Pancreas (tissue), 10 donors: ENCODE results near the gene SREBF1. TPM values are rescaled to one million over a fixed set of nuclear protein-coding genes. Genes with fewer than 3 reads are reported as not detected.

Experiments used
- ATAC-seq, 4 donors: fragments of 200-7000 bp; cut with Tn5 transposase; one replicate each; pipeline versions ENCODE4 v1.8.0 to v1.9.1; 2020; ENCODE audit warnings: mild to moderate bottlenecking in 4 of 4, moderate library complexity in 4 of 4
- DNase-seq, 6 donors: peaks; one replicate each; pipeline ENCODE4 v3.0.0-alpha.2; 2020
- FAIRE-seq: peaks from 2 replicates; lab custom pipeline; 2012; peaks lifted over from hg19 to GRCh38; lab: Jason Lieb, UNC
- H3K27ac ChIP-seq, 4 donors: fragments of 200-600 bp; sonication (generic); 1 replicate in 3 of 4; 2 replicates in 1 of 4; pipeline versions ENCODE4 v1.5.0 to v1.8.0; 2020
- H3K27me3 ChIP-seq, 4 donors: fragments of 200-600 bp; one replicate each; pipeline ENCODE4 v1.8.0; 2021
- H3K36me3 ChIP-seq, 3 donors: fragments of 200-600 bp; sonication (generic) in 1 of 3; one replicate each; pipeline versions ENCODE4 v1.5.0 to v1.8.0; 2020 to 2021
- H3K4me1 ChIP-seq, 3 donors: fragments of 200-600 bp; one replicate each; pipeline ENCODE4 v1.8.0; 2021
- H3K4me3 ChIP-seq, 4 donors: fragments of 200-600 bp; sonication (generic) in 2 of 4; one replicate each; pipeline versions ENCODE4 v1.5.0 to v1.8.0; 2020 to 2021
- H3K9me3 ChIP-seq, 4 donors: fragments of 200-600 bp; one replicate each; pipeline ENCODE4 v1.8.0; 2021
- WGBS, 2 donors: extraction: QIAGEN DNeasy Blood & Tissue Kit; methylation state at CpG; one replicate each; pipeline ENCODE4 v1.1.7; 2013; 5-methylcytosine and 5-hydroxymethylcytosine counted together
- intact Hi-C, 3 donors: fragments of 100-400 bp; cut with DNase I; formaldehyde crosslinking; loops; one replicate each; pipeline versions ENCODE4 v1.11.1 to v1.14.2; 2022
- polyA plus RNA-seq, 2 donors: library from polyadenylated mRNA; stranded (reverse); fragments of 200-250 nt; gene quantifications; one replicate each; pipeline ENCODE4 v1.2.3, GENCODE V29; 2013
- total RNA-seq, 6 donors: library from RNA; stranded (reverse); fragmentation: NEBNext Ultra II Directional in 4 of 6; extraction: Animal tissue kit (Norgen Biotek cat#: 25700) in 4 of 6; gene quantifications; one replicate each; pipeline versions ENCODE4 v1.2.1 to v1.2.4, GENCODE V29; 2021 to 2023
- TF ChIP-seq, protein P1 (sequence below), 4 donors: fragments of 200-600 bp; sonication (generic) in 3 of 4; IDR thresholded peaks; one replicate each; pipeline versions ENCODE4 v1.5.0 to v1.8.0; 2021; ENCODE audit warnings: antibody characterized with exemption in 4 of 4
- donor health status: healthy with polysubstance abuse.
- donor health status: DM: no; HTN: no; CAD: no; lungs with moderate emphysema.
- donor health status: DM: no; HTN: no; CAD: no.
- donor health status: control.
- donor health status: control.
- donor health status: Bipolar disorder and iron deficiency.
- donor health status: DM: yes; HTN: yes; CAD: no.
- donor health status: DM: no; HTN: no; CAD: no.
- donor health status: DM: no; HTN: no; CAD: no.
- donor health status: DM: yes; HTN: yes; CAD: no.

SREBF1 gene
- total and polyA plus RNA-seq, 8 donors, result 12.0 to 77.5 (median 32.3) TPM

DNA sequence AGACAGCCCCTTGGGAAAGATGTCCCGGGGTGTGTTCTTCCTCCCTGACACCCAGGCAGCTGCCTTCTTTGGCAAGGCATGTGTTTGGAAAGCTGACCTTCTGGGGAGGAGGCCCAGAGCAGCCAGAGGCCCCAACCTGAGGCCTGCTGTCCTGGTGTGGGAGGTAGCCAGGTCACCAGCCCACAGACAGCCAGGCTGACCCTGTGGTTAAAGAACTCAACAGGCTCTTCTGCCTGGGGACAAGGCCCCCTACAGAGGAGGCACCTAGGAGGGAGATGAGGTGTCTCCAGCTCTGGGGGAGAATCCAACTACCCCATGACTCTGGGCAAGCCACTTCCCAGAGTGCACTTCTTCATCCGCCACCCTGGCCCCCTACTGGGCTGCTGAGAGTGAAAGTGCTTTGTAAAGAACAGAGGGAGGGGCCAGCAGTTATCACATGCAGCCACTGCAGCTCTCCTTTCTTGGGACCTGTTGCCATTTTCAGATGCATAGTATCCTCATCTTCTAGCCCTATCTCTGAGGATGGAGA, 13.1 kb upstream of the SREBF1 start:
- intact Hi-C loops, result no loop called here
- Histone ChIP-seq H3K36me3 (peaks cover 0 to 8% (median 0%) of the 10 kb centered on the region in 3 donors), H3K27me3 (no peaks in the 10 kb centered on the region), H3K9me3 (no peaks in the 10 kb centered on the region), H3K4me3 (no peak overlapping the region), H3K27ac (peak overlapping the region in 2 of 4 donors; percentile 47 to 56), H3K4me1 (peaks cover 0 to 14% (median 0%) of the 10 kb centered on the region in 3 donors)
- peak in 3 of 4 donors; percentile 35 to 56 (median 37) for ATAC-seq
- DNase-seq, result no peak
- TF ChIP-seq, protein P1, sequence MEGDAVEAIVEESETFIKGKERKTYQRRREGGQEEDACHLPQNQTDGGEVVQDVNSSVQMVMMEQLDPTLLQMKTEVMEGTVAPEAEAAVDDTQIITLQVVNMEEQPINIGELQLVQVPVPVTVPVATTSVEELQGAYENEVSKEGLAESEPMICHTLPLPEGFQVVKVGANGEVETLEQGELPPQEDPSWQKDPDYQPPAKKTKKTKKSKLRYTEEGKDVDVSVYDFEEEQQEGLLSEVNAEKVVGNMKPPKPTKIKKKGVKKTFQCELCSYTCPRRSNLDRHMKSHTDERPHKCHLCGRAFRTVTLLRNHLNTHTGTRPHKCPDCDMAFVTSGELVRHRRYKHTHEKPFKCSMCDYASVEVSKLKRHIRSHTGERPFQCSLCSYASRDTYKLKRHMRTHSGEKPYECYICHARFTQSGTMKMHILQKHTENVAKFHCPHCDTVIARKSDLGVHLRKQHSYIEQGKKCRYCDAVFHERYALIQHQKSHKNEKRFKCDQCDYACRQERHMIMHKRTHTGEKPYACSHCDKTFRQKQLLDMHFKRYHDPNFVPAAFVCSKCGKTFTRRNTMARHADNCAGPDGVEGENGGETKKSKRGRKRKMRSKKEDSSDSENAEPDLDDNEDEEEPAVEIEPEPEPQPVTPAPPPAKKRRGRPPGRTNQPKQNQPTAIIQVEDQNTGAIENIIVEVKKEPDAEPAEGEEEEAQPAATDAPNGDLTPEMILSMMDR (IDR thresholded peaks at IDR 0.05), result no peak
- no peak for FAIRE-seq
- WGBS, 2 donors, result 79 to 85% methylated on average over 2 of the region's 2 CpGs

DNA sequence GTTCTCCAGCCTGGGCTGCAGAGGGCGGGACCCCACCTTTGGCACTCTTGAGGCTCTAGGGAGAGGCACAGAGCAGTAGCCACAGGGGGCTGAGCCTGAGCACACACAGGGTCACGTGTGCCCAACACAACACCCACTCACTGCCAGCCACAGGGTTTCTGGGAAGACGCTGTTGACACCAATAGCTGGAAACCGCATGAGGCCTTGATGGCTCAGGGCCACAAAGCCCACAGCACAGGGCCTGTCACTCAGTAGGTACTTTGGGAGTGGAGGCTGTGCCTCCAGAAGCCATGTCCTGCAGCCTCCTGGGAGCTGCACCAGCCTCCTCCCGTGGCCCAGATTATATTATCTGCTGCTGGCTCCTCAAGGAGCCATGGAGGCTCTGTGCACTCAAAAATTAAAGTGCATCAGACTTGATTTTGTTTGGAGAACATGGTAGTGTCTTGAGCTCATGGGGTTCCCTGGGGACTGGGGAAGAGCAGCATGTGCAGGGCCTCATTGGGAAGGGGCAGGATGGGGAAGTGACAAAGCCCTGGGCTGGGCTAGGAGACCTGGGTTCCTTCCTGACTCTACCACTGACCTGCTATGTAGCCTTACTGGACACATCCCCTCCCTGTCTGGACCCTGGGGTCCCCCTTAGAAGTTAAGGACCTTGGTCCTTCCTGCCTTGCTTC, 12.5 kb upstream of the SREBF1 start:
- intact Hi-C loops, result no loop called here
- Histone ChIP-seq H3K4me3 (no peak overlapping the region), H3K36me3 (peaks cover 0 to 8% (median 0%) of the 10 kb centered on the region in 3 donors)

DNA sequence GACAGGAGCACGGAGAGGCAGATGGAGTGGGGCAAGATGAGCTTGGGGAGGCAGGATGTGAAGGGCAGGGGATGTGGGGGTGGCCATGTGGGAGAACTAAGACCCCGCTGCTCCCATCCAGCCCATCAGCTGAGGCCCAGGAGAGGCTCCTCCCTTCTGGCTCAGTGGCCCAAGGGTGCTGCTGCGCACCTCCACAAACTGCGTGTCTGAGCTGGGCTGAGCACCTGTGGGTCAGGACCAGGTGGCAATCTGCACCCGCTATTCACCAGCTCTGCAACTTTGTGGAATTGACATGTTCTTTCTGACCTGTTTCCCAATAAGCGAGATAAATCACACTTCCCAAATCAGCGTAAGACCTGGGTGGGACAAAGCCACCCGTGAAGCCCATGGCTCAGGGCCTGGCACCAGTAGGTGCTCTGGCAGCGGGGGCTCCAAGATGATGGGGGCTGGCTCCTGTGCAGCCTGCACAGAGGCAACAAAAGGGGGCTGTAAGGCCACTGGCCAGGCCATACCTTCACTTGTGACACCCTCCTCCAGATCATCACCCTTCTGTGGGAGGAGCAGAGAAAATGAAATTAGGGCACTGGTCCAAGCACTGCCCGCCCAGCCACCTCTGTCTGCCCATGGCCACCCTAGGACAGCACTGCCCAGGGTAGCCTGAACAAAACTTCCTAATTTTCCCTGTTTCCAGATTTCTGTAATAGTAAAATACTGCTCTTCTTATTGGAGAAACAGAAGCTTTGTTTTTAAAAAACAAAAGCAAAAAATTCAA, 11.7 kb upstream of the SREBF1 start:
- WGBS, 2 donors, result 91 to 96% methylated on average over 9 to 10 of the region's 10 CpGs
- peaks cover 0 to 8% (median 0%) of the 10 kb centered on the region in 3 donors for H3K36me3 ChIP-seq
- no peak for DNase-seq
- H3K9me3 ChIP-seq, result no peaks in the 10 kb centered on the region
- no peak for FAIRE-seq
- peak in 1 of 4 donors; percentile 13 for ATAC-seq
- H3K27ac ChIP-seq, result peak overlapping the region in 1 of 4 donors; percentile 56
- H3K27me3 ChIP-seq, result no peaks in the 10 kb centered on the region
- no peak overlapping the region for H3K4me3 ChIP-seq
- intact Hi-C loops, result no loop called here
- H3K4me1 ChIP-seq, result peaks cover 0 to 14% (median 0%) of the 10 kb centered on the region in 3 donors
- TF ChIP-seq, protein P1 (IDR thresholded peaks at IDR 0.05), result no peak

More for the DNA sequence above, 12.5 kb upstream of the SREBF1 start:
- Histone ChIP-seq H3K27me3 (no peaks in the 10 kb centered on the region), H3K27ac (peak overlapping the region in 2 of 4 donors; percentile 47 to 56), H3K4me1 (peaks cover 0 to 14% (median 0%) of the 10 kb centered on the region in 3 donors), H3K9me3 (no peaks in the 10 kb centered on the region)
- ATAC-seq, result peak in 3 of 4 donors; percentile 37 to 85 (median 71)
- TF ChIP-seq, protein P1 (IDR thresholded peaks at IDR 0.05), result no peak
- 73 to 76% methylated on average over 5 of the region's 5 CpGs for WGBS, 2 donors
- DNase-seq, result peak in 1 of 6 donors; percentile 74
- no peak for FAIRE-seq

DNA sequence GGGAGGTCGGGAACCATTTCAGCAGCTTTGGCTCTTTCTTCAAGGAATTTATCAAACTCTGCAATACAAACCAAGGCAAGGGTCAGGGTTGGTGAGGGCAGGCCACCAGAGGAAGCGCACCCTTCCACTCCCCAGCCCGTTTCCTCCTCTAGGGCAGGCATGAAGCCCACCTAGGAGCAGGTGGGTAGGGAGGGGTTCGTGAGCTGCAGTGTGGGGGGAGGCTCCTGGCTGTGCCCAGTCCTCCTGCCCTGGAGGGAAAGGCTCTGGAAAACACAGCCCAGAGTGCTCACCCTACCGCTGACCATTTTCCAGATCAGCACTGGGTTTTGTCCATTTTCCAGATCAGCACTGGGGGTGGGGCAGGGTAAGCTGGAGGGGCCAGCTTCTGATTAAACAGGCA, 10.9 kb upstream of the SREBF1 start:
- H3K4me3 ChIP-seq, result no peak overlapping the region
- no peaks in the 10 kb centered on the region for H3K27me3 ChIP-seq
- no peaks in the 10 kb centered on the region for H3K9me3 ChIP-seq
- TF ChIP-seq, protein P1 (IDR thresholded peaks at IDR 0.05), result no peak
- H3K36me3 ChIP-seq, result peaks cover 0 to 8% (median 0%) of the 10 kb centered on the region in 3 donors
- no peak for DNase-seq
- 93 to 96% methylated on average over 5 of the region's 5 CpGs for WGBS, 2 donors
- no peak for ATAC-seq
- H3K27ac ChIP-seq, result no peak overlapping the region
- no peak for FAIRE-seq
- H3K4me1 ChIP-seq, result peaks cover 0 to 14% (median under 1%) of the 10 kb centered on the region in 3 donors
- intact Hi-C loops, result no loop called here
